Stimulated activated CD8-positive, alpha-beta memory T cell treated with anti-CD3 and anti-CD28 coated beads, Interleukin-4, amount 100 ng/mL, for 1 hour (primary cell): Measurements from ENCODE around the gene ZNF330.

Experiments used
- DNase-seq, 2 donors: peaks; one replicate each; pipeline ENCODE4 v3.0.0-alpha.2; 2020; ENCODE audit warnings: low read depth in 2 of 2, low spot score in 1 of 2

The ZNF330 gene

DNA sequence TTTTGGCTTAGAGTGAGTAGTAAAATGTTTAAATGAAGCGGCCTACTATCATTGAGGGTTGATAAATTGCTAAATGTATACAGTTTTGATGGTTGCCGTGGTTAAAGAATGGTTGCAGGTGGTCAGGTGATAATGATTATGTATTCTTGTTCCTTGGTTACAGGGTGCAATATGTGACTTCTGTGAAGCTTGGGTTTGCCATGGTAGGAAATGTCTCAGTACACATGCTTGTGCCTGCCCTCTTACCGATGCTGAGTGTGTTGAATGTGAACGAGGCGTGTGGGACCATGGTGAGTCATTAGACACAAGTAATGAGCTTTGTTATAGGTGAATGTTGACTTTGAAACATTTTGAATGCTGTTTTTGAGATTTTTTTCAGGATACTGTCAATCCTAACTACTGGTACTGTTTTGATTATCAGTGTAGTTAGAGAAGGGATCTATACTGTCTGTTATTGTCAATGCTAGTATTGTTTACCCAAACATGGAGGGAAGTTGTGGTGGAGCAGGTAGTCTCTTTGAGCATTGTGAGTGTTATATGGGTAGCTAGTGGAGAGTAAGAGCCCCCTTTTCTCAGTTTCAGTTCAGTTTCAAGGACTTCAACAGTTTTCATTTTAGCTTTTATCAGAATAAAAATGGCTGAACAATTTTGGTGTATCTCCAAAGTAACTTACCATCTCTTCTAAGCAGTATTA, 8.9 kb downstream of the ZNF330 start:
- DNase-seq = no peak

GRCh38 chr4:141233673-141234072, 13.0 kb downstream of the ZNF330 start:
- DNase-seq = no peak

DNA sequence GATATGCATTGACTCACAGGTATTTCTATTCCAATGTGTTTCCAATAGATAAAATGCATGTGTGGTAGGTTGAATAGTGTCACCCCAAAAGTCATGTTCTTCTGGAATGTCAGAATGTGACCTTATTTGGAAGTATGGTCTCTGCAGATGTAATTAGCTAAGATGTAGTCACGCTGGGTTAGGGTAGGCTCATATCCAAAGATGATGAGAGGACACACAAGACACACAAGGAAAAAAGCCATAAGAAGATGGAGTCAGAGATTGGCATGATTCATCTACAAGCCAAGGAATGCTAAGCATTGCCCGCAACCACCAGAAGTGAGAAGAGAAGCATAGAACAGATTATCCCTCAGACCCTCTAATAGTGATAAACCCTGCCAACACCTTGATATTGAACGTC, 17.5 kb downstream of the ZNF330 start:
- no peak for DNase-seq

DNA sequence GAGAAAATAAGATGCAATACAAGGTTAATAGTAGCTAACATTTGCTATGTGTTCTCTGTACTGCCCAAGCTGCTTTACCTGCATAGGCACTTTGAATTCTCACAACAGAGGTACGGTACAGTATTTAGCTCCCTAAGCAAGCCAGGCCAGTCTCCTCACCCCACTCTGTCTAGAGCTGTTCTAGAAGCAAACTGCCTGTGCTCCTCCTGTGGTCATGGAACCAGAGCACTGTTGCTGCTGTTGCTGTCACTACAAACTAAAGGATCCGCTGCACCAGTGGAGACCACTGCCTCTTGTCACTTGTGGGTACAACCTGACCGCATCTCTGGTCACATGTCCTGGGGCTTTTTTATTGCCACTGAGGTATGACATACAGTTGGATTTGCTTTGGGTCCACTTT, 19.6 kb downstream of the ZNF330 start:
- no peak for DNase-seq

DNA sequence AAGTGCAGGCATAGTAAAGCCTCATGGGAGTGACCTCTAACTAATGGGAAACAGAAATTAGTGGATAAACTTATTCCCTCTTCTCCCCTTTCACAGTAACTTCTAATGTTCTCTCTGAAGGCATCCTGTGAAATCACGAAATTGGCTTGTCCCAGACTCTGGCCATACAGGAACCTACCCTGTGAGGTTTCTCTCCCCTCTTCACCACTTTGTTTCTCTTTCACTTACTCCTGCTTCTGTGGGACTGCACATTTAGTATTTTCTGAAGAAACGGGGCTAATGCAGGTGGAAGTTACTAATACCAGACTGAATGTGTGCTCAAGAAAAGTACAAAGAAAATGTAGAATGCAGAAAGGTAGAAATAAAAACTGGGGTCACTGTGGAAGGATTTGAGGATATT, 20.0 kb downstream of the ZNF330 start:
- no peak for DNase-seq

DNA sequence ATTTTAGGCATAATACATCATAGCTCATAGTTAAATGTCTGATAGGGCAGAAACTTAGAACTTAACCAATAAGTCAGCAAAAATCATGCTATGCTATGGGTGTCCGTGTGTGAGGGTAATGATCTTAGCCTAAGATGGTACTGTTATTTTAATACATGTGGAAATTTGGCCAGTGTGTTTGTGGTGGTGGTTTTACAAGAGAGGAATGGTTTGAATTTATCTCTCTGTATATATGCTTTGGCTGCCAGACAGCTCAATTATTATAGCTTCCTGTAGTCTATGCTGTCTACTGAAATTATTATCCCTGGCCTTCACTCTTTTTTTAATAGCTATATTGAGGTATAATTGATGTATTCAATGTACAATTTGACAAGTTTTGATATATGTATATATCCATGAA, 21.3 kb downstream of the ZNF330 start:
- no peak for DNase-seq

- no peak for DNase-seq
Measured at GRCh38 chr4:141244419-141244818, 23.7 kb downstream of the ZNF330 start.

DNA sequence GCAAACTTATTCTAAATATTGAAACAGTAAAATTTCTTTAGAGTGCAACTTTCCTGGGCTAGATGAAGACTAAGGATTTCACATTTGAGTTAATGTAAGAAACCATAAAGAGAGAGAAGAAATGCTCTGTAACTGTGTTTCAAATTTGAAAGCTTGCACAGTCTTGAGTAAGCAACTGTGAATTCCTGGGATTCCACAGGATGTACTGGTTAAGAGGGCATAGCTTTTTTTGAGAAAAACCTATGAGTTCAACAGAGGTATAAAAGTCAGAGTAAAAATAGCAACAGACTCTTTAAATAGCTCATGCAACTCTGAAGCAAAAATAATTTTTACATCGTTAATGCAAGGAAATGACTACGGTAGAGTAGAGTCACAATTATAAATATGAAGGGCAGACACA, 25.5 kb downstream of the ZNF330 start:
- no peak for DNase-seq

GRCh38 chr4:141246683-141247429, 26.2 kb downstream of the ZNF330 start:
- DNase-seq = no peak

DNA sequence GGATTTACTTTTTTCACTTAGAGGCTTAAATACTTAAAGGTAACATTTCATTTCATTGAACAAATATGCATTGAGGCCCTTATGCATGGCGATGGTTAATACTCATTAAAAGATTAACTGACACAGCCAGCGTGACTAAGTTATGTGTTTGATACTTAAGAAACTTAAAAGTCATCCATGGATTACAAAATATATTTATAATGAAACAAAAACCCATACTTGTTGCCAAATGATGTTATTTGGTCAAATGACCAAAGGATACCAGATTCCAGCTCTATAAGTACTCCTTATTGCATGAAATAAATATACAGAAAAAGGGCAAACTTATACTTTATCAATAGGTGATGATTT, 26.7 kb downstream of the ZNF330 start:
- DNase-seq = no peak

DNA sequence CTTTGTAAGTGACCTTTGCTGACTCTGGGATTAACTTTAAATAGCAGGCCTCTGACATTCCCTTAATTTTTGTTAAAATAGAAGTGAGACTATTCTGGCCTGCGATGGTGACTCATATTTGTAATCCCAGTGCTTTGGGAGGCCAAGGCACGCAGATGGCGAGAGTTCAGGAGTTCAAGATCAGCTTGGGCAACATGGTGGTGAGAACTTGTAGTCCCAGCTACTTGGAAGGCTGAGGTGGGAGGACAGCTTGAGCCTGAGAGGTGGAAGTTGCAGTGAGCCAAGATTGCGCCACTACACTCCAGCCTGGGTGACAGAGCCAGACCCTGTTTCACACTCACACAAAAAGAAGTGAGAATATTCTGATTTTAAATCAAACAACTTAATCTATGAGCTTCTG, 27.3 kb downstream of the ZNF330 start:
- DNase-seq = no peak

- DNase-seq = no peak
Measured at GRCh38 chr4:141248486-141248885, 27.8 kb downstream of the ZNF330 start.

GRCh38 chr4:141254326-141254725, 33.6 kb downstream of the ZNF330 start:
- no peak for DNase-seq

- no peak for DNase-seq
Measured at GRCh38 chr4:141255016-141255415, 34.3 kb downstream of the ZNF330 start.

GRCh38 chr4:141258558-141258957, 37.9 kb downstream of the ZNF330 start:
- no peak for DNase-seq

DNA sequence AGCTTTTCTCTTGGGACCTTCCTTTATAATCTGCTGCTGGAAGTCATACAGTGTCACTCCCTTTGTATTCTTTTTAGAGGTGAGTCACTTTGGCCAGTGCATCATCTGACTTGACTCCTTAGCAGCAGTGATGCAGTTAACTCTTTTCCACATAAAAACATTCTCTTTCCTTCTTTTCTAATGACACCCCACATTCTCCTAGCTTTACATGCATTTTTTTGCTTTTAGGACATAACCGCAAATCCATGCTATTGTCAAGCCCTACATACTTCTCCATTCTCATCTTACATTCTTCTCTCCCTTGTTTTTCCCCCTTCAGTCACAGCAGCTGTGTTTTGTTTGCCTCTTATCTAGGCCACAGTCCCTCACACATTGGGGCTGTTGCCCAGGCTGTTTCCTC, 55.1 kb downstream of the ZNF330 start:
- DNase-seq = no peak

GRCh38 chr4:141283152-141283551, 62.5 kb downstream of the ZNF330 start:
- no peak for DNase-seq

DNA sequence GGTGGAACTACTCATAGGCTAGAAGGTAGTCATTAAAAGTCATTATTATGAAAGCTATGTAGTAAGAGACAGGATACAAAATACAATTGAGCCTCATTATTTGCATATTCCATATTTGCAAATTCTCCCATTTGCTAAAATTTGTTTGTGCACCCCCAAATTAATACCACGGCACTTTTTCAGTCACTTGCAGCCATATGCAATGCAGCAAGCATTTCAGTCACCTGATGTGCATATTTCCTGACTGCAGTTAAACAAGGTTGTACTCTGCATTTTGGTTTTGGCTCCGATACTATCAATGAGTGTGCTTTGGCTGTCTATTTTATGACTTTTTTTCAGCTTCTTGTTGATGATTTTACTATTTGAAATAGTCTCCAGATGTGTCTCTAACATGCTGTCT, 62.9 kb downstream of the ZNF330 start:
- DNase-seq = no peak
